GM12865 (cell line): ENCODE results near the gene INVS.
"Not testable (repeated sequence)": the region's sequence is repeated elsewhere in the genome, so short reads cannot be mapped to it uniquely, and the experiment has no call there.

Experiments
- DNase-seq: peaks from one replicate; pipeline ENCODE4 v3.0.0; 2010; ENCODE audit warnings: low read depth
- H3K4me3 ChIP-seq: 2 replicates; pipeline ENCODE4 v1.5.1; 2011; ENCODE audit warnings: mild to moderate bottlenecking, low read depth, low read length, control low read depth
- CTCF ChIP-seq: IDR thresholded peaks from 2 replicates; pipeline ENCODE4 v1.5.1; 2011; ENCODE audit warnings: low read length, control low read depth, low read depth, inconsistent platforms; ENCODE audit not compliant: insufficient read depth; ENCODE audit errors: missing control alignments

The INVS gene

GRCh38 chr9:100098887-100099721 is at the start of gene INVS, which contains the start of gene ERP44:
INVS (plus strand) TSS chr9:100099243; CDS start chr9:100104522, 5,279 bp downstream.
ERP44 (minus strand) TSS chr9:100099000; CDS start chr9:100098840, 160 bp downstream.
- peak within 1 kb of the TSS; percentile 72 for H3K4me3 ChIP-seq
- DNase-seq, result peak; percentile 99
- TF ChIP-seq CTCF, result no peak

GRCh38 chr9:100049551-100049950 is 49.5 kb upstream of the INVS start:
- no peak for TF ChIP-seq CTCF
- no peak for DNase-seq
- no peak overlapping the region for H3K4me3 ChIP-seq

GRCh38 chr9:100052375-100052774 is 46.7 kb upstream of the INVS start:
- no peak for DNase-seq
- TF ChIP-seq CTCF, result no peak
- H3K4me3 ChIP-seq, result no peak overlapping the region

GRCh38 chr9:100056561-100056960 is 42.5 kb upstream of the INVS start:
- no peak for TF ChIP-seq CTCF
- DNase-seq, result no peak
- H3K4me3 ChIP-seq, result no peak overlapping the region

- TF ChIP-seq CTCF, result no peak
- H3K4me3 ChIP-seq, result no peak overlapping the region
- DNase-seq, result no peak
These were observed 41.4 kb upstream of the INVS start for GRCh38 chr9:100057624-100058023.

- peak; percentile 79 for DNase-seq
- TF ChIP-seq CTCF, result no peak
- H3K4me3 ChIP-seq, result no peak overlapping the region
These were observed 40.1 kb upstream of the INVS start for GRCh38 chr9:100058699-100059579.

GRCh38 chr9:100062683-100063082 is 36.4 kb upstream of the INVS start:
- not testable (repeated sequence) for H3K4me3 ChIP-seq, DNase-seq
